T-helper 1 cell treated with Interleukin-12 subunit alpha and Interleukin-12 subunit beta and Interleukin-4 antibody, amounts not matched to agents 30 ng/mL and 1 ng/mL, for 36 hours (primary cell): ENCODE measurements around the gene ADAMTS15. TPM values are rescaled to one million over a fixed set of nuclear protein-coding genes. Genes with fewer than 3 reads are reported as not detected.

ENCODE experiments used
- intact Hi-C: fragments of 100-400 bp; cut with micrococcal nuclease; formaldehyde crosslinking; loops from one replicate; pipeline ENCODE4 v1.15.1; 2024
- total RNA-seq: library from RNA; stranded (reverse); gene quantifications from 2 replicates; pipeline ENCODE4 v1.2.3, GENCODE V29; 2022

Gene ADAMTS15
- total RNA-seq, 1 donor from 2014 or later = not detected

GRCh38 chr11:130511765-130512164, 63.3 kb downstream of the ADAMTS15 start:
- intact Hi-C loops = no loop called here

- intact Hi-C loops = no loop called here
These were observed 64.2 kb downstream of the ADAMTS15 start for GRCh38 chr11:130512662-130513061.

GRCh38 chr11:130513132-130513531, 64.7 kb downstream of the ADAMTS15 start:
- intact Hi-C loops = no loop called here

- intact Hi-C loops = no loop called here
These were observed 65.9 kb downstream of the ADAMTS15 start for GRCh38 chr11:130514316-130514715.

- intact Hi-C loops = no loop called here
These were observed 66.4 kb downstream of the ADAMTS15 start for GRCh38 chr11:130514851-130515250.

- intact Hi-C loops = no loop called here
These were observed 67.5 kb downstream of the ADAMTS15 start for GRCh38 chr11:130515829-130516553.

GRCh38 chr11:130516554-130517505, 68.4 kb downstream of the ADAMTS15 start:
- intact Hi-C loops = no loop called here

- intact Hi-C loops = no loop called here
These were observed 69.8 kb downstream of the ADAMTS15 start for GRCh38 chr11:130518164-130518680.

GRCh38 chr11:130519128-130519932, 70.9 kb downstream of the ADAMTS15 start:
- intact Hi-C loops = no loop called here

GRCh38 chr11:130520271-130520671, 71.8 kb downstream of the ADAMTS15 start:
- intact Hi-C loops = no loop called here

GRCh38 chr11:130522284-130522961, 74.0 kb downstream of the ADAMTS15 start:
- intact Hi-C loops = no loop called here

GRCh38 chr11:130523166-130523565, 74.7 kb downstream of the ADAMTS15 start:
- intact Hi-C loops = no loop called here

GRCh38 chr11:130523609-130524008, 75.2 kb downstream of the ADAMTS15 start:
- intact Hi-C loops = no loop called here

GRCh38 chr11:130524132-130524790, 75.8 kb downstream of the ADAMTS15 start:
- intact Hi-C loops = no loop called here

- intact Hi-C loops = no loop called here
These were observed 76.9 kb downstream of the ADAMTS15 start for GRCh38 chr11:130525307-130525706.

Other genes with a start within 250 kb of the ADAMTS15 start
- gene ZBTB44, start 133.7 kb upstream of the ADAMTS15 start, total RNA-seq = 48.0 and 48.3 TPM in 2 replicates
- not detected in 2 replicates for gene ADAMTS8, start 20.0 kb upstream of the ADAMTS15 start, total RNA-seq